GM04504 (cell line): ENCODE results near the gene WBP4.

Experiments used
- DNase-seq: peaks from one replicate; pipeline ENCODE4 v3.0.0-alpha.2; 2012; ENCODE audit warnings: low read depth

WBP4 gene

GRCh38 chr13:41049480-41050440 is 11.5 kb upstream of the WBP4 start:
- no peak for DNase-seq

GRCh38 chr13:41052441-41052840 is 8.9 kb upstream of the WBP4 start:
- no peak for DNase-seq

- DNase-seq: peak; percentile 64
Observed at GRCh38 chr13:41053384-41053826, 7.9 kb upstream of the WBP4 start.

- DNase-seq: peak; percentile 43
Observed at GRCh38 chr13:41054212-41054877, 7.0 kb upstream of the WBP4 start.

- no peak for DNase-seq
Observed at GRCh38 chr13:41054919-41055619, 6.2 kb upstream of the WBP4 start.

- DNase-seq: no peak
Observed at GRCh38 chr13:41056194-41056593, 5.1 kb upstream of the WBP4 start.

GRCh38 chr13:41056826-41057711 is 4.2 kb upstream of the WBP4 start:
- DNase-seq: no peak

GRCh38 chr13:41058295-41059070 is 2.8 kb upstream of the WBP4 start:
- DNase-seq: no peak

- DNase-seq: no peak
Observed at GRCh38 chr13:41059456-41060081, 1.7 kb upstream of the WBP4 start.

- peak; percentile 75 for DNase-seq
Observed at GRCh38 chr13:41060082-41060723, 1.1 kb upstream of the WBP4 start.

GRCh38 chr13:41060724-41061074 is 610 bp upstream of the WBP4 start:
- no peak for DNase-seq

- DNase-seq: no peak
Observed at GRCh38 chr13:41061914-41062837, 867 bp downstream of the WBP4 start.

GRCh38 chr13:41064493-41064892 is 3.2 kb downstream of the WBP4 start:
- peak; percentile 71 for DNase-seq

- DNase-seq: peak; percentile 60
Observed at GRCh38 chr13:41065078-41065477, 3.8 kb downstream of the WBP4 start.

- DNase-seq: no peak
Observed at GRCh38 chr13:41074523-41074922, 13.2 kb downstream of the WBP4 start.

- no peak for DNase-seq
Observed at GRCh38 chr13:41075034-41075433, 13.7 kb downstream of the WBP4 start.

- no peak for DNase-seq
Observed at GRCh38 chr13:41075485-41075884, 14.2 kb downstream of the WBP4 start.

- no peak for DNase-seq
Observed at GRCh38 chr13:41077475-41077874, 16.2 kb downstream of the WBP4 start.

- no peak for DNase-seq
Observed at GRCh38 chr13:41079725-41080124, 18.4 kb downstream of the WBP4 start.
